Inflammatory macrophage treated with lipopolysaccharide for 4 hours (primary cell): ENCODE results near the gene MMAB.
"Not testable (repeated sequence)": the region's sequence is repeated elsewhere in the genome, so short reads cannot be mapped to it uniquely, and the experiment has no call there.

Source experiments
- DNase-seq: peaks from one replicate; pipeline ENCODE4 v3.0.0-alpha.2; 2020

MMAB gene

DNA sequence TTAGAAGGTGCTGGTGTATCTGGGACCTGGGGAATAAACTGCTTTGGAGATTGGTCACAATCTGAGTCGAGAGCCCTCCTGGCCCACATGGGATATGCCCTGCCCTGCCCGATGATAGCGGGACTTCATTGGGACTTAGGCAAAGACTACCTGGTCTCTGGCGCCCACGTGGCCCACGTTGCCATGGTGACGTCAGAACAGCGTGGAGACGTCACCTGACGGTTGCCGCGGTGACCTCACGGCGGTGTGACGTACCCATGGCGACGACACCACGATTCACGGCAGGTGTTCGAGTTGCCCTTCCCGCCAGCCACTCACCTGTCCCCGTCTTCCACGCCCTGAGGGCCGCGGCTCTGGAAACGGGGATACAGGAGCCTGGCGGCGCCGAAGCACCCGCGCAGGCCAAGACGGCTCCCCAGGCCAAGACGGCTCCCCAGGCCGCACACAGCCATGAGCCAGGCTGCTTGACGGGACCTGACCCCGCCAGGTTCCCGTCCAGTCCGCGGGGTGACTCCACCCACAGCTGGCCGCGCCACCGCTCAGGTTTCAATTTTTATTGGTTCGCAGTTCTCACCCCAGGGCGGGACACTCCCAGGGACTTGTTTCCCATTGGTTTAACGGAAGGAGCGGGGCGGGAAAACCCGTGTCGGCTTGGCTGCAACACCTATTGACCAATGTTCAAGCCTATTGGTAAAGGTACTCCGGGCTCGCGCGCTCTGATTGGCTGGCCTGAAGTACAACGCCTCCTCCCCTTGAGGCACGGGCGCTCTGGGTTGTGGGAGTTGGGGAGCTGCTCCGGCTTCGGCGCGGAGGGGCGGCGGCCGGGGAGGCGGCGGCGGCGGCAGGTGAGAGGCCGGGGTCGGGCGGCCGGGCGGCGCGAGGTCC, at the start of gene MMAB, which contains the start of gene MVK:
Gene MMAB (minus strand): TSS at position 476 of the 885 bp plus-strand sequence. CDS start 24 bp downstream, at position 452.
Gene MVK (plus strand): TSS at position 766 of the 885 bp plus-strand sequence. CDS start 1,029 bp downstream, outside the sequence.
- DNase-seq: peak; percentile 100

DNA sequence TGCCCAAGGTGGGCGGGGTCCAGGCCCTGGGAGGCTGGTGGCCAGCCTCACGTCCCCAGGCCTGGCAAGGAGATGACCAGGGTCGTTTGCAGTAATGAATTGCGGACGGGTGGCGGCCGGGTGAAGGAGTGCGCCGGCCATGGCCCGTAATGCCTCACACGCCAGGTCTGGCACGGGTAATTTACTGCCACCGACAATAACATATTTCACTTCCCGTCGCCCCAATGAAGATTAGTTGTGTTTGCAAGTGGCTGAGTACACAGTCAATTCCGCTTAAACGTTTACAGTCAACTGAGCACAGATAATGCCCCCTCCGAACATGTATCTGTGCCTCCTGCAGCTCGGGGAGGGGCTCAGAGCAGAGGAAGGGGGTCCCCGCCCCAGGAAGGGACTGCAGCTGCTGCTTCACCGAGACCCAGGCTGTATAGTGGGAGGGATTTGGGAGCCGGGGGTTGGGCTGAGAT, 48.6 kb upstream of the MMAB start:
- DNase-seq: no peak

DNA sequence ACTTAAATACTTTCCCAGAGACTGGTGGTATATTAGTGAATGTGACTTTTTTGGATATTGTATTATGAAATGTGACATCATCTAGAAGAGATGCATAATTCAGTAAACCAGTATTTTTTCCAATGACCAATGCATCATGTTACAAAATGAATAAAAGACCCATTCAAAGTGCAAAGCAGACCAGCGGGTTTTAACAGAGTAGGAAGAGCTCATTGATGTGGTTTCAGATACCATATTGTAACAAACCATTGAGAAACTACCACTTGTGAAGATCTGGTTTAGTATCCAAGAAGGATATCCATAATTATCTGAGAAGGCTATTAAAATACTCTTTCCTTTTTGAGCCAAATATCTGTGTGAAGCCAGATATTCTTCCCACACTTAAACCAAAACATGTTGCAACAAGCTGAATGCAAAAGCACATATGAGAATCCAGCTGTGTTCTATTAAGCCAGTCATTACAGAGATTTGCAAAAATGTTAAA, 47.9 kb upstream of the MMAB start:
- DNase-seq: peak; percentile 1

DNA sequence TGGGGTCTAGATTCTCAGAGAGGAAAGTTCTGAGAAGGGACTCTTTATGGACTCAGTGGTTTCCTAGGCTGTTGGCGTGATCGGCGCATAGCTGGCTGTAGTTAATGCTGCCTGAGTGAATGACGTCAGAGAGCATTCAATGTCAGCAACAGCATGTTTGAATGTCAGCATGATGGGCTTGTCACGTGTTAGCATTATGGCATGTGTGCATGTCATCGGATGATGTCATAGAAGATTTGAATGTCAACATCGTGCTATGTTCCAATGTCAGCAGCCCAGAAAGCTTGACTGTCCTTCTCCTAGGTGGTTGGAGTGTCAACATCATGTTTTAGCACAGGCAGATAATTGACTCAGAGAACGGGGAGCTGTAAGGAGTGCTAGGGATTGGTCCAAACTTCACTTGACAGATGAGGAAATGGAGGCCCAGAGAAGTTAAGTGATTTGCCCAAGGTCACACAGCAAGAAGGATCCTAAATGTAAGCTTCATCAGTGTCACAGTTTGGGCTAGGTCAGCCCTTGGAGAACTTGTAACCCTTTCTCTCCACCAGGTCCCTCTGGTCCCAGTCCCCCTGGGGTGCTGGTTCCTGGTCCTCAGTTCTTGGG, 45.8 kb upstream of the MMAB start:
- DNase-seq: peak; percentile 6

DNA sequence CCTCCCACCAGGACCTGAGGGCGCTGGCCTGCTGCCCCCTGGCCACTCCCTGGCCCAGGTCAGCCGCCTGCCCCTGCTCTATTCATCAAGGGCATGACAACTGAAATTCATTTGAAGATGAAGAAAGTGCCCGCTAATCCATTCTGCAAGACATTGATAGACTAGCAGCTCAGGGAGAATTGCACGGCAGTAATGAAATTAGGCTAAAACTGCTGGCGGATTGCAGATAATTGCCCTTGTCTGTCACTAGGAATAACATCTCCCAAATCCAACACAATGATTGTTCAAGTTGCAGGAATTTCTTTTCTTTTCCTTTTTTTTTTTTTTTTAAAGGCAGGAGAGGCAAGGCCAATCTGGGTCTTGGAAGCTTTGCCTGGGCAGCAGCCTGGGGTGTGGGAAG, 44.8 kb upstream of the MMAB start:
- DNase-seq: no peak

DNA sequence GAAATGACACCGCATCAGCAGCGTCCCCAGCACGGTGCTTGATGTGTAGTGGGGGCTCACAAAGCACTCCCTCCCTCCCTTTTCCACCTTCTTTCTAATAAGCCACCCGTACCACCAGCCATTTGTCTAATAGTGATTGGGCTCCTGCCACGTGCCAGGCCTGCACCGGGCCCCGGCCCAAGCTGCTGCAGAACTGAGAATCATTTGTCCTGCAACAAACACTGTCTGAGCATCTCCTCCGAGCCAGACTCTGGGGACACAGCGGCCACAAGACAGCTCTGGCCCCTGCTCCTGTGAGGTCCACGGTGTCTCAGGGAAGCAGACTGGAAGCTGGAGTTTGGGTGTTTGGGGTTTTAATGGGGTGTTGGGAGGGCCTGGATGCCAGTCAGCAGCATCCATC, 44.2 kb upstream of the MMAB start:
- DNase-seq: no peak

DNA sequence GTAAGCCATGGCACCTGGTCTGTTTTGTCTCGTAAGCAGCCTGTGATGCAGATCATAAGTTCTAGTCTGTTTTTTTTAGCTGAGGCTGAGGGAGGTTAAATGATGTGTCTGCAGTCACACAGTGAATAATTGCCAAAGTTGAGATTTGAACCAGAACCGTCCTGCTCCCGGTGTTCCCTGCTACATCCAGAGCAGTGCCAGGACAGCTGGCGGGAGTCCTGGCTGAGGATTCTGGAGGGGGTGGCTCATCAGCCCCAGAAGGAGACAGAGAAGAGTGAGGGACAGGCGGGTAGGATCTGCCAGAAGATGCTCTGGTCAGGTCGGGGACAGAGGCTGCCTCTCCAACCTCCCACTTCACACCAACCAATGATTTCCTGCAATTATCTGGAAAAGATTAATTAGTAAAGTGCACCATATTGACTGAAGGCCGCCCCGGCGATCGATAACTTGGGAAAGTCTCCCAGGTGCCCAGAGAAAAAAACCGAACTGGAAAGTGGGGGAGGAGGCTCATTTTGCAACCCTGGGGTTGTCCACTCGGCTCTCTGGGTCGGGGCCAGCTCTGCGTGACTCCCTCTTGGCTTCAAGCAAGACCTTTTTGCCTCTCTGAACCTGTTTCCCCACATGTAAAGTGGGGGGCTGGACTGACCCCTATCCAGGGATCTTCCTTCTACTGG, 42.4 kb upstream of the MMAB start:
- no peak for DNase-seq

DNA sequence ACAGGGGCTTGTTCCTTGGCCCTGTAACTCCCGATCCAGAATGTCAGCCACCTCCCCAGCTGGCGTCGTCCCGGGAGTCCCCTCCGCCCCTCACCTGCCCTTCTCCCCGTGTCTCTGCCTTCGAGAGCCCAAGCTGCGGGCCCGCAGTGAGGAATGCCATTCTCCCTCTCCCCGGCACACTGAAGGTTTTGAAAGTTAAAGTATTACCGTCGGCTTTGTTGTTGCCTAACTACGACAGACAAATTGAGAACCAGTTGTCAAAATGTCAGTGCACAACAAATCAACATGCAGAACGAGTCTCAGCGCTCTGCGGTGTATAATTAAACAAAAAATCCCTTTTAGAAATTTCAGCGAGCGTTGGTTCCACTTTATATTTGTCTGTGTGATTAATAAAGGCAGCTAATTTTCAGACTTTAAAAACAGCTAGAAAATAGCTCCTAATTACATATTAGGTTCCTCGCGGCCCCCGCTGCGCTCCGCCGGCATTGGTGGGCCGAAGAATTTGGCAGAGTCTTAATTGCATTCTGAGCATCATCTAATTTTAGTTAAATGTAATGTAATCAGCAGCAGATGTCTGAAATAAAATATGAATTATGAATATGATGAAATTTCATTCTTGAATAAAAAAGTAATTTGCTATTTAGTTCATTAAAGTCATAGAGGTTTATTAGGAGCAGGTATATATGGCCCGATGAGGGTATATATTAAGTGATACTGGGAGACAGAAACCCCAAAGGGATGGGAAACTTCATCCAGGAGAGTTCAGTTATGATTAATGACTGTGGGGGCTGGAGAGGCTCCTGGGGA, 40.5 kb upstream of the MMAB start:
- DNase-seq: no peak

DNA sequence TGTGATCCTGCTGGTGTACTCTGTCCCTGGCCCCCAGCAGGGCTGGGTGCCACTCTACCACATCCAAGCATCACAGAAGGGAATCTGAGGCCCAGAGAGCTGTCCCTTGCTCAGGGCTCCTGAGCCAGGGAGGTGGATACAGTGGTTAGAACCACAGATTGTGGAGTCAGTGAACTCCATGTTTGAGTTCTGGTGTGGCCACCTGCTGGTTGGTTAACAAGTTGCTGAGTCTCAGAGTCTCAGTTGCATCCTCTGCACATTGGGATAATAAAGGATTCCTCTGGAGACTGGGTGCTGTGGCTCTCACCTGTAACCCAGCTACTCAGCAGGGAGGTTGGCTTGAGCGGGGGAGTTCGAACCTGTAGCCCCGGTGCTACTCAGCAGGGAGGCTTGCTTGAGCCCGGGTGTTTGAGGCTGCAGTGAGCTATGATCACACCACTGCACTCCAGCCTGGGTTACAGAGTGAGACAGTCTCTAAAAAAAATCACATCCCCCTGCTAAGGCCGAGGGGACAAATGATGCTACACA, 39.7 kb upstream of the MMAB start:
- peak; percentile 3 for DNase-seq

DNA sequence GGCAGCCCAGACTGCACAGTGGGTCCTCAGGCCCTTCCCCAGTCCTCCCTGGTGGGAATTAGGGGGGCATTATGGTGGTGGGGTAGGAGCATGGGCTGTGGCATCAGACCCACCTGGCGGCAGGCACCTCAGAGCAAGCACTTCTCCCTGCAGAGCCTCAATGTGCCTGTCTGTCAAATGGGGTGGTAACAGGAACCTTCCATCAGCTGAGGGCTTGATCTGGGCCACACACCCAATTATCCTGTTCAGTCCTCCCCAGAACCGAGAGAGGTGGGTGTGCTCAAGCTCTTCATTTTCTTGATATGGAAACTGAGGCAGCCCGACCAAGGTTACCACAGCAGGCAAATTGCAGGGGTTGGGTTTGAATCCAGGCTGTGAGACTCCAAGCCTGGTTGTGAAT, 38.7 kb upstream of the MMAB start:
- DNase-seq: no peak

DNA sequence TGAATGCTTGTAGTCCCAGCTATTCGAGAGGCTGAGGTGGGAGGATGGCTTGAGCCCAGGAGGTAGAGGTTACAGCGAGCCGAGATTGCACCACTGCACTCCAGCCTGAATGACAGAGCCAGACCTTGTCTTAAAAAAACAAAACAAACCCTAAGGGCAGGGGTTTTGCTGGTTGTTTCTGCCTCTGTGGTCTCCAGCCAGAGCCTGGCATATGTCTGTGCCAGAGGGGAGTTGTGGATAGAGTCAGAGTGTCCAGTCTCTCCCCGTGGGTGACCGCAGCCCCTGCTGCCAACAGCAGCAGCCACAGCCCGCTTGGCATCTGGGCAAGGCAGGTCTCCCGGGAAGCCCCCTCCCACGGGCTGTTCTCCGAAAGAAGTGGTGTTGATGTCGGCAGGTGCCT, 37.9 kb upstream of the MMAB start:
- DNase-seq: no peak

DNA sequence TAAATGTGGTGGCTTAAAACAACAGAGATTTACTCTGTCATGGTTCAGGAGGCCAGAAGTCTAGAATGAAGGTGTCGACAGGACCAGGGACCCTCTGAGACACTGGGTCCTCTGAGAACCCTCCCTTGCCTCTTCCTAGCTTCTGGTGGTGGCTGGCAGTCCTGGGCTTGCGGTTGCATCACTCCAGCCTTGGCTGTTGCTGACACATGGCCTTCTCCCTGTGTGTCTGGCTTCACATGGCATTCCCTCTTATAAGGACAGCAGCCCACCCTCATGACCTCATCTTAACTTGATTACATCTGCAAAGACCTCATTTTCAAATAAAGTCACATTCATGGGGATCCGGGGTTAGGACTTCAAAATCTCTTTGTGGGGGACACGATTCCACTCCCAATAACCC, 37.2 kb upstream of the MMAB start:
- no peak for DNase-seq

DNA sequence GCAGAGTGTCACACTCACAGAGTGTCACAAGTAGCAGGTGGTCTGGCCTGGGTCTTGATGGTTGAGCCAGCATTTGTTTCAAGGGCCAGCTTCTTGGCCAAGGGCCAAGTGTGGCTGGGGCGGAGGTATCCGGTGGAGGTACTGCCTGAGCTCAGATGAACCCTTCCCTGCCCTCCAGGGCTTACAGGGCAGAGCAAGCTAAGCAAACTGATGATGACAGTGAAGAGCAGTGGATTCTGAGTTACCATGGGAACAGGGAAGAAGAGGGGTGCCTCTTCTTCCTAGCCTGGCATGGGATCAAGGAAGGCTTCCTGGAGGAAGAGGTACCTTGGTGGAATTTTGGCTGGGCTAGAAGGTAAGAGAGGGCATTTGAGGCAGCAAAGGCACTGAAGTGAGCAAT, 36.0 kb upstream of the MMAB start:
- DNase-seq: no peak

DNA sequence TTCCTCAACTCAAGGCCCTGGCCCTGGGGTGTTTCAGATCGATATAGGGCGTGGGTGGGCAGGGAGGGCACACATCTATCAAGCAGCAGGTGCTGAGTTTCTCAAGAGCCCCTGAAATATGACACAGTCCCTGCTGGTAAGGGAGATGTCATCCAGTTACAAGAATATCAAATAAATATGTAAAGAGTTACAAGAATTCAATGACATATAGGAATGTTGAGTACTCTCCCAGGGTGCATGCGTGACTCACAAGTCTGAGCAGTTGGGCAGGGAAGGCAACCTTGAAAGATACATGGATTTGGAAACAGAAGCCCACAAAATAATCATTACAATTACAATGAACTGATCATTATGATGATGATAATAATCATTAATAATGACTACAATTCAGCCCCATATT, 35.5 kb upstream of the MMAB start:
- DNase-seq: no peak

DNA sequence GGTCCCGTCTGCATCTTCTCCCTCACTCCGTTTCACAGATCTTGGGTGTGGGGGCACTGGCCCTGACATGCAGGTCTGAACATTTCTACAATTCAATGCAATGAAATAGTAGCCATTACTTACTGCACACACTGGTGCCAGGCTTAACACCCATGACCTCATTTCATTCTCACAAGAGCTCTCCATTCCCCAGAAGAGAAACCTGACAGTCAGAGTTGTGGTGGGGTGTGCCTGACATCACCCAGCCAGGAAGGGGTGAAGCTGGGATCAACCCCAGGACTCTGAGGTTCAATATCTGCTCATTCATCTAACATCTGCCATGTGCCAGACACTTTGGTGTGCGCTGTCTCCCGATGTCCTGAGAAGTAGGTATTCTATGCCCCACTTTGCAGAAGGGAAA, 35.0 kb upstream of the MMAB start:
- DNase-seq: no peak

DNA sequence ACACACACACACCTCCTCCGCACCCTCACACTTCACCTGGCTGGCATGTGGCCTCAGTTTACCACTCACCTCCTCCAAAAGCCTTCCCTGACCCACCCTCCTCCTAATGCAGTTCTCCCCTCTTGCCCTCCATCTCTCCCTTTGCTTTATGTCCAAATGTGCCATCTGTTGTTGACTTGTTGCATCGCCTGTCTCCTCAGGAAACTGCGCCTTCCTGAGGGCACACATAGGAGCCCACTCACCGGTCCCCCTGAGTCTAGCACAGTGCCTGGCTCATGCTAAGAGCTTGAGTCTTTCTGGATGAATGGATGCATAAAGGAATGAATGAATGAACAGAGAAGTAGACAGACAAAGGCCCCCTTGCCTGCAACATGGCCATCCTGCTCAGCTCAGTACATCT, 34.3 kb upstream of the MMAB start:
- no peak for DNase-seq

DNA sequence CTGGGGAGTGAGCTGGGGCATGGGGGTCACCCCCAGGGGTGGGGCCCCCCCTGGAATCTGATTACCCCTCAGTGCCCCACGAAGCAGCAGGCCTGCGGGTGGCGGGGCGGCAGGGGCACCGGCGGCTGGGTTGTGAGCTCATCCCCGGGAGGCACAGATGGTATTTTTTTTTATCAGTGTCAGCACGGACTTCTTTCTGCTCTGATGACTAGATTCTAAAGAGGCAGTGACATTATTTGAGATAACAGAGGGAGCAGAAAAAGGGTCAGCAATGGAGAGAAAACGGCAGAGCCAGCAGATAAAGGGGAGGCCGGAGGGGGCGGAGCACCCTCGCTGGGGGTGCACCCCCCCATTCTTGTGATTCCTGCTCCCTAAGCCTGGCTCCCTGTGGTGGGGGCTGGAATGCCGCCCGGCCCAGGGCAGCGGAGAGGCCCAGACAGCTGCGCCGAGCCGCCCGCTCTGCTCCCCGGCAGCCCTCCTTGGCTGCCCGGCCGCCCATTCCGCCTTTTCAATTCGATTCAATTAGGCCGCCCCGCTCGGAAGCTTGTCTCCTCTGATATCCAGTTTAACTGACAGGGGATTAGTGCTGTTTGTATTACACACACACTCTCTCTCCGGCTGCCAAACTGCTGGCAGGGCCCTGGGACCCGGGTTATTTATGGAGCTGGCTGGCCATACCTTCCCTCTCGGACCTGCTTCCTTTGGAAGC, 33.2 kb upstream of the MMAB start:
- no peak for DNase-seq

DNA sequence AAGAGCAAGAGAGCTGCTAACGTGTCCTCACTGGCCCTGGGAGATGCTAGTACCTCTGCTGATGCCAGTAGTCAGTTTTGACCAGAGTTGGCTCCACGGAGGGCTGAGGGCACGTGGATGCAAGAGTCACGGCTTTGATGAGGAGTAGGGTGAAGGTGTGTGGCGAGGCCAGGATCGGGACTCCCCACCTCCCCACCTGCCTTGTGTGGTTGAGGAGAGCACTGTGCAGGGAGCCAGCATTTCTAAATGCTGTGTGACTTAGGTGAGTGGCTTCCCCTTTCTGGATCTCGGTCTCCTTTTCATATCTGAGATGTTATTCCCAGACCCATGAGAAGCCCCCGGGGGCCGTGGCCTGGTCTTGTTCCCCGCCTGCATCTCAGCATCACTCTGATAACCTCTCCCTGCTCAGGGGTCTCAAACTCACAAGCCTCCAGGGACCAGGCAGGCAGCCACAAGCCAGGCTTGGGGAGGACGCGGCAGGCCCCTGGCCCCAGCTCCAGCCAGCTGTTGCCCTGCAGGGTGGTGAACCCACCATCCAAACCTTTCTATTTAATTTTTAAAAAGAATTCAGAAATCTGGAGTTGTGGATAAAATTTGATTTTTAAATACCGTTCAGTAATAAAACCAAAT, 32.4 kb upstream of the MMAB start:
- no peak for DNase-seq

DNA sequence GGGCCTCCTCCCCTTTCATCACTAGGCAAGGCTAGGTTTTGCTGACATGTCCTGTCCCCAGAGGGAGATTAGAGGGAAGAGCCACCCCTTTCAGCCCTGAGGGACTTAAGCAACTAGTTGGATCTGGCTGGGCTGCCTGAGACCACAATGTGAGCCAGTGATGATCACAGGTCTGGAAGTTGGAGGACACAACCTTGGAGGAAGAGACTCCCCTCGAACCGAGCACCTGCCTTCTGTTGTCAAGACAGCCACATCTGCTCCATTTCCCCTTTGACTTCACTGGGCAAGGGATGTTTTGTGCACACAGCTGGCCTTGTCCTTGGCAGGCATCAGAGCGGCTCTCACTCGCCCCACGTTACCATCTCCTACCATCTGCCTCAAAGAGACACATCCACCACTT, 31.7 kb upstream of the MMAB start:
- DNase-seq: no peak

DNA sequence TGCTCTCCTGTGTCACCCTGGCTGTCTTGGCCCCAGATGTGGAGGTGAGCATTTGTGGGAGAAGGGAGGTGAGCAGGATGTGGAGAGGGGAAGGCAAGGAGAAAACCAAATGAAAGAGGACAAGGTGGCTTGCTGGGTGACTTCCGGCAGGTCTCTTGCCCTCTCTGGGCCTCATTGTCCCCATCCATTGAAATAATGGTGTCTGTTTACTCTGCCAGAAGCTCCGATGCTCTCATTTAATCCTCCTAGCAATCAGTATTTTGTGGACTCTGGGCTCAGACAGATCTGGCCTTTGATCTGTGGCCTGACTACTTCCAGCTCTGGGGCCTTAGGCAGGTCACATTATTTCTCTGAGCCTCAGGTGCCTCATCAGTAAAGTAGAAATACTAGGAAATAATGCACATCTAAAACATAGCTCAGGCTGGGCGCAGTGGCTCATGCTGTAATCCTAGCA, 30.9 kb upstream of the MMAB start:
- DNase-seq: no peak

DNA sequence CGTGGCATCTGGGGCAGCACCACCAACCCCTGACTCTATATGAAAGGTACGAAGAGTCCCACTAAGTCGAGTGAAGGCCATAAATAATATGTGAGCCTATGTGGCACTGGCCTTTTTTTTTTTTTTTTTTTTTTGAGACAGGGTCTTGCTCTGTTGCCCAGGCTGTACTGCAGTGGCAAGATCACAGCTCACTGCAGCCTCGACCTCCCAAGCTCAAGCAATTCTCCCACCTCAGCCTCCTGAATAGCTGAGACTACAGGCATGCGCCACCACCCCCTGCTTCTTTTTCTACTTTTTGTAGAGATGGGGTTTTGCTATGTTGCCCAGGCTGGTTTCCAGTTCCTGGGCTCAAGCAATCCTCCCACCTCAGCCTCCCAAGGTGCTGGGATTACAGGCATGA, 28.8 kb upstream of the MMAB start:
- not testable (repeated sequence) for DNase-seq
